CD4-positive, alpha-beta T cell treated with Interferon alpha-2 for 1 hour (primary cell): ENCODE measurements around the gene ARMC5.
"Not testable (repeated sequence)": the region's sequence is repeated elsewhere in the genome, so short reads cannot be mapped to it uniquely, and the experiment has no call there.

Source experiments
- DNase-seq, 2 donors: peaks; one replicate each; pipeline ENCODE4 v3.0.0-alpha.2; 2020 to 2022

ARMC5 gene, protein sequence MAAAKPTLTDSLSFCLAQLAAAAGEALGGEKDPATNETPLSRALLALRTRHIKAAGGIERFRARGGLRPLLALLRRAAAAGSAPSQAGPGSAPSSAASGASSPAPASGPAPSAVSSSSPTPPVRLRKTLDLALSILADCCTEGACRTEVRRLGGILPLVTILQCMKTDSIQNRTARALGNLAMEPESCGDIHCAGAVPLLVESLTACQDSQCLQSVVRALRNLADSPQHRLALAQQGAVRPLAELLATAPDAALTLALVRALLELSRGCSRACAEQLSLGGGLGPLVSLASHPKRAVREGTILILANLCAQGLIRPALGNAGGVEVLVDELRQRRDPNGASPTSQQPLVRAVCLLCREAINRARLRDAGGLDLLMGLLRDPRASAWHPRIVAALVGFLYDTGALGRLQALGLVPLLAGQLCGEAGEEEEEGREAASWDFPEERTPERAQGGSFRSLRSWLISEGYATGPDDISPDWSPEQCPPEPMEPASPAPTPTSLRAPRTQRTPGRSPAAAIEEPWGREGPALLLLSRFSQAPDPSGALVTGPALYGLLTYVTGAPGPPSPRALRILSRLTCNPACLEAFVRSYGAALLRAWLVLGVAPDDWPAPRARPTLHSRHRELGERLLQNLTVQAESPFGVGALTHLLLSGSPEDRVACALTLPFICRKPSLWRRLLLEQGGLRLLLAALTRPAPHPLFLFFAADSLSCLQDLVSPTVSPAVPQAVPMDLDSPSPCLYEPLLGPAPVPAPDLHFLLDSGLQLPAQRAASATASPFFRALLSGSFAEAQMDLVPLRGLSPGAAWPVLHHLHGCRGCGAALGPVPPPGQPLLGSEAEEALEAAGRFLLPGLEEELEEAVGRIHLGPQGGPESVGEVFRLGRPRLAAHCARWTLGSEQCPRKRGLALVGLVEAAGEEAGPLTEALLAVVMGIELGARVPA

GRCh38 chr16:31458844-31459686, at the start of gene ARMC5:
Gene ARMC5, plus strand, starts transcription at chr16:31459501. Its CDS starts 24 bp downstream, at chr16:31459525.
- DNase-seq: peak; percentile 98

- DNase-seq: no peak
Measured at GRCh38 chr16:31410082-31410481, 49.2 kb upstream of the ARMC5 start.

- no peak for DNase-seq
Measured at GRCh38 chr16:31411024-31411844, 48.1 kb upstream of the ARMC5 start.

GRCh38 chr16:31412750-31413149, 46.6 kb upstream of the ARMC5 start:
- DNase-seq: no peak

- no peak for DNase-seq
Measured at GRCh38 chr16:31413381-31413780, 45.9 kb upstream of the ARMC5 start.

DNA sequence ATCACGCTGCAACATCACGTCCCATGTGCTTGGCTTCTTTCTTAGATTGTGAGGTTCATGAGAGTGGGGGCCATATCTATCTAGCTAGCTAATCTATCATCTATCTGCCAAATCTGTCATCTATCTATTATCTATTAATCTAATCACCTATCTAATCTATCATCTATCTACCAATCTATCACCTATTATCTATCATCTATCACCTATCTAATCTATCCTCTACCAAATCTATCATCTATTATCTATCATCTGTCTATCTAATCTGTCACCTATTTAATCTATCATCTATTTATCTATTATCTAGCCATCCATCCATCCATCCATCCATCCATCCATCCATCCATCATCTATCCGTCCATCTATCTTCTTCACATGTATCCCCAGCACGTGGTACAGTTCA, 45.4 kb upstream of the ARMC5 start:
- DNase-seq: no peak

GRCh38 chr16:31414706-31415105, 44.6 kb upstream of the ARMC5 start:
- DNase-seq: peak in 1 of 2 donors; percentile 23

GRCh38 chr16:31416371-31416770, 42.9 kb upstream of the ARMC5 start:
- no peak for DNase-seq

DNA sequence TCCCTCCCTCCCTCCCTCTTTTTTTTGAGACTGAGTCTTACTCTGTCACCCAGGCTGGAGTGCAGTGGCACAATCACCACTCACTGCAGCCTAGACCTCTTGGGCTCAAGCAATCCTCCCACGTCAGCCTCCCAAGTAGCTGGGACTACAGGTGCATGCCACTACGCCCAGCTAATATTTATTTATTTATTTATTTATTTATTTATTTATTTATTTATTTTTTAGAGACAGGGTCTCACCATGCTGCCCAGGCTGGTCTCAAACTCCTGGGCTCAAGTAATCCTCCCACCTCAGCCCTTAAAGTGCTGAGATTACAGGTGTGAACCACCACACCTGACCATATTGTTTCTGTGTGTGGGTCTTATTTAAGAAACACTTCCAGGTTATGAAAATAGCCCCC, 42.3 kb upstream of the ARMC5 start:
- not testable (repeated sequence) for DNase-seq

GRCh38 chr16:31417916-31418315, 41.4 kb upstream of the ARMC5 start:
- no peak for DNase-seq

GRCh38 chr16:31420037-31420436, 39.3 kb upstream of the ARMC5 start:
- no peak for DNase-seq

DNA sequence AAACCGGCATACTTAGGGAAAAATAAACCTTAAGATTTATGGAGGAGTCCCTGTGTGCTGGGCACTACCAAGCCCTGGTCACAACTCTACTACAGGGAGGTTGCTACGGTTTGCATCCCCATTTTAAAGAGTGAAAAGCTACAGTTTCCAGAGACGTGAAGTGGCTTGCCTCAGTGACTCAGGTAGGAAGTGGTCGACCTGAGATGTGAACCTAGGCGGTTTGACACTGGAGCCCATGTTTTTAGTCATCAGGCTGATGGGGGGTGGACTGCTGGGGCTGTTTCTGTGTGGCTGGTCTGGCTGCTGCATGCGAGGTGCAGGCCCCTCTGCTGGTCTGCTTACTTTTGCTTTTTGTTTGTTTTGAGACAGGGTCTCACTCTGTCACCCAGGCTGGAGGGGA, 37.7 kb upstream of the ARMC5 start:
- DNase-seq: peak in 1 of 2 donors; percentile 46

DNA sequence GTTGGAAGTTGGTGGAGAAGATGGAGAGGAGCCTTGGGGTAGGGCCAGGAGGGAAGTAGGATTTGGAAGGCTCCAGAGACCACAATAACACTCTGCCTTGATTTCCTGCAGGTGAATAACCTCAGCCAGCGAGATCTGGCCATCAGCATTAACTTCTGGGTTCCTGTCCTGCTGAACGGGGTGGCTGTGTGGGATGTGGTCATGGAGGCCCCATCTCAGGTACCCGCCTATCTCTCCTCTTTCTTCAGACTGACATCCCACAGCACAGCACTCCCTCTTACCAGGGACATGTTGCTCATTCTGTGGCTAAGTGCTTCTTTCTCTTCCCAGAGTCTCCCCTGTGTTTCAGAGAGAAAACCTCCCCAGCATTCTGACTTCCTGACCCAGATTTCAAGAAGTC, 36.1 kb upstream of the ARMC5 start:
- no peak for DNase-seq

DNA sequence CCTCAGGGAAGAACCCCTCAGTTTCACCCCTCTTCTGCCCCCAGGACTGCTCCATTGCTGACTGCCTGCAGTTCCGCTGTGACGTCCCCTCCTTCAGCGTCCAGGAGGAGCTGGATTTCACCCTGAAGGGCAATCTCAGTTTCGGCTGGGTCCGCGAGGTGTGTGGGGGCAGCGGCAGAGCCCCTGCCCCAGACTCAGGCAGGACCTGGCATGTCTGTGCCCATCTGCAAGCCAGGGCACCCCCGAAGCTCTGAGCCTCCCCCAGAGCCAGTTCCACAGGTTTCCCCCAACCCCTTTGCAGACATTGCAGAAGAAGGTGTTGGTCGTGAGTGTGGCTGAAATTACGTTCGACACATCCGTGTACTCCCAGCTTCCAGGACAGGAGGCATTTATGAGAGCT, 35.5 kb upstream of the ARMC5 start:
- no peak for DNase-seq

- DNase-seq: peak; percentile 76 to 78
Measured at GRCh38 chr16:31427441-31428278, 31.6 kb upstream of the ARMC5 start.

GRCh38 chr16:31428279-31428597, 31.1 kb upstream of the ARMC5 start, which contains the start of gene COX6A2:
Gene COX6A2, minus strand, starts transcription at chr16:31428360. Its CDS starts 35 bp downstream, at chr16:31428325.
- no peak for DNase-seq

GRCh38 chr16:31428638-31429247, 30.6 kb upstream of the ARMC5 start:
- no peak for DNase-seq

GRCh38 chr16:31429314-31429713, 30.0 kb upstream of the ARMC5 start:
- no peak for DNase-seq

GRCh38 chr16:31429796-31430195, 29.5 kb upstream of the ARMC5 start:
- DNase-seq: no peak

DNA sequence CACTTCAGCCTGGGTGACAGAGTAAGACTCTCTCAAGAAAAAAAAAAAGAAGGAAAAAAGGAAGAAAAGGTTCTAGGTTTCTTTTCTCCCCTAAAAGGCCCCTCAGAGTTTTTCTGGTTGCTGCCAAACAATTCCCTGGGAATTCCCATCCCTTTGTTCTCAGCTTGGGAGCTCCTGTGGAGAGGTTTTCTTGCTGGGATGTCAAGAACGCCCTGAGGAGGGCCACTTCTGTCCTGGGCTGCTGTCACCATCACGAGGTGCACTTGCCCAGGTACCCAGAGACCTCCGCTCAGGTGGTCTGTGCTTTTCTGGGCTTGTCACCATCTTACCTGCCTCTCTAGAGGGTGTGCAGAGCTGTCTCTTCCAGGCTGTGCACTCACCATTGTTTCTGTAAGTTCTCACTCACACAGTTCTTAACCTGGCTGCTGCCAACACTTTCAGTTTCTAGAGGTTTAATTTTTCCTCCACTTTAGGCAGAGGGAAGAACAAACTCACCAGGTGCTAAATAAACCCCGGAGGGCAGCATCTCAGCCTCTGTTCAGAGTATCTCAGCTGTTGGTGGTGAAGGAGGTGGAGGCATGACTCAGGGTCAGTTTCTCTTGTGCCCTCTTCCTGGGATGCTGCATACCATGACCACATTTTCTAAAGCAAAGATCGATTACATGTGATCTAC, 28.8 kb upstream of the ARMC5 start:
- DNase-seq: no peak
